CD4-positive, alpha-beta T cell treated with Interleukin-6 for 4 hours (primary cell): Measurements from ENCODE around the gene TSHB.
"Not testable (repeated sequence)": the region's sequence is repeated elsewhere in the genome, so short reads cannot be mapped to it uniquely, and the experiment has no call there.

Source experiments
- DNase-seq: peaks from one replicate; pipeline ENCODE4 v3.0.0-alpha.2; 2020; ENCODE audit warnings: mixed read lengths

The TSHB gene

GRCh38 chr1:115029526-115029925 lies at the start of gene TSHB:
TSS of gene TSHB (plus strand) at chr1:115029826. CDS start at chr1:115033363, 3,537 bp downstream.
- no peak for DNase-seq

- DNase-seq: no peak
Observed at GRCh38 chr1:114982251-114982650, 47.4 kb upstream of the TSHB start.

- no peak for DNase-seq
Observed at GRCh38 chr1:114986286-114986685, 43.3 kb upstream of the TSHB start.

- DNase-seq: no peak
Observed at GRCh38 chr1:114988095-114988494, 41.5 kb upstream of the TSHB start.

GRCh38 chr1:114997510-114998289 lies 31.9 kb upstream of the TSHB start:
- no peak for DNase-seq

GRCh38 chr1:115006191-115006590 lies 23.4 kb upstream of the TSHB start:
- no peak for DNase-seq

GRCh38 chr1:115012006-115012405 lies 17.6 kb upstream of the TSHB start:
- no peak for DNase-seq

- no peak for DNase-seq
Observed at GRCh38 chr1:115012434-115012833, 17.2 kb upstream of the TSHB start.

GRCh38 chr1:115013792-115014191 lies 15.8 kb upstream of the TSHB start:
- DNase-seq: no peak

- not testable (repeated sequence) for DNase-seq
Observed at GRCh38 chr1:115019549-115019948, 10.1 kb upstream of the TSHB start.

- DNase-seq: no peak
Observed at GRCh38 chr1:115021145-115021544, 8.5 kb upstream of the TSHB start.

- DNase-seq: no peak
Observed at GRCh38 chr1:115023593-115023992, 6.0 kb upstream of the TSHB start.

- no peak for DNase-seq
Observed at GRCh38 chr1:115031595-115031994, 2.0 kb downstream of the TSHB start.

GRCh38 chr1:115035652-115036051 lies 6.0 kb downstream of the TSHB start:
- DNase-seq: no peak

- DNase-seq: no peak
Observed at GRCh38 chr1:115036814-115037507, 7.3 kb downstream of the TSHB start.

GRCh38 chr1:115040501-115040900 lies 10.9 kb downstream of the TSHB start:
- DNase-seq: no peak

- no peak for DNase-seq
Observed at GRCh38 chr1:115041654-115042053, 12.0 kb downstream of the TSHB start.

GRCh38 chr1:115046751-115047150 lies 17.1 kb downstream of the TSHB start:
- no peak for DNase-seq

GRCh38 chr1:115051850-115052249 lies 22.2 kb downstream of the TSHB start:
- no peak for DNase-seq

GRCh38 chr1:115052454-115053083 lies 22.9 kb downstream of the TSHB start:
- DNase-seq: peak; percentile 70

GRCh38 chr1:115056395-115056798 lies 26.8 kb downstream of the TSHB start:
- no peak for DNase-seq

- DNase-seq: no peak
Observed at GRCh38 chr1:115057661-115058254, 28.1 kb downstream of the TSHB start.

- no peak for DNase-seq
Observed at GRCh38 chr1:115059316-115059715, 29.7 kb downstream of the TSHB start.
